CD14-positive monocyte (primary cell): ENCODE measurements around the gene SOWAHC. TPM values are rescaled to one million over a fixed set of nuclear protein-coding genes. Genes with fewer than 3 reads are reported as not detected.

ENCODE experiments used
- DNase-seq, 3 donors: peaks; one replicate each; pipeline ENCODE4 v3.0.0-alpha.2; 2011 to 2022
- H2AFZ ChIP-seq: 2 replicates; pipeline ENCODE4 v1.6.0; 2012; ENCODE audit warnings: mild to moderate bottlenecking, low read depth, low read length, inconsistent platforms; ENCODE audit not compliant: insufficient read depth, poor library complexity, severe bottlenecking
- H3K27ac ChIP-seq, 2 donors: 1 replicate in 1 of 2; 2 replicates in 1 of 2; pipeline ENCODE4 v1.5.1; 2012 to 2013; ENCODE audit warnings: low read length in 2 of 2, control low read depth in 1 of 2, inconsistent platforms in 1 of 2, low read depth in 1 of 2, mild to moderate bottlenecking in 1 of 2
- H3K27me3 ChIP-seq, 2 donors: one replicate each; pipeline versions ENCODE4 v1.6.0 to v1.6.1; 2011 to 2013; ENCODE audit warnings: low read length in 2 of 2; ENCODE audit not compliant: control insufficient read depth in 2 of 2, insufficient read depth in 2 of 2
- H3K36me3 ChIP-seq, 2 donors: replicated peaks in 1 of 2; 1 replicate in 1 of 2; 2 replicates in 1 of 2; pipeline versions ENCODE4 v1.5.1 to v1.6.1; 2012 to 2013; ENCODE audit warnings: low read length in 2 of 2, control low read depth in 1 of 2, inconsistent platforms in 1 of 2, mild to moderate bottlenecking in 1 of 2; ENCODE audit not compliant: insufficient read depth in 2 of 2, control insufficient read depth in 1 of 2
- H3K4me1 ChIP-seq, 2 donors: 1 replicate in 1 of 2; 2 replicates in 1 of 2; pipeline versions ENCODE4 v1.5.1 to v1.6.1; 2012 to 2013; ENCODE audit warnings: low read length in 2 of 2, control low read depth in 1 of 2, inconsistent platforms in 1 of 2, mild to moderate bottlenecking in 1 of 2, moderate library complexity in 1 of 2; ENCODE audit not compliant: insufficient read depth in 2 of 2, control insufficient read depth in 1 of 2
- H3K4me2 ChIP-seq: replicated peaks from 2 replicates; pipeline ENCODE3; 2012; ENCODE audit warnings: low read length, moderate library complexity, mild to moderate bottlenecking; ENCODE audit not compliant: poor library complexity, severe bottlenecking; ENCODE audit errors: extremely low read depth
- H3K4me3 ChIP-seq, 3 experiments: fragments of 200-600 bp in 1 of 3; sonication (generic) in 1 of 3; replicated peaks in 1 of 3; 1 replicate in 2 of 3; 2 replicates in 1 of 3; pipeline ENCODE4 v1.5.1; 2011 to 2013; ENCODE audit warnings: low read length in 3 of 3, mild to moderate bottlenecking in 3 of 3, control low read depth in 2 of 3, low read depth in 2 of 3, inconsistent platforms in 1 of 3, moderate library complexity in 1 of 3
- H3K79me2 ChIP-seq: 2 replicates; pipeline ENCODE4 v1.6.0; 2012; ENCODE audit warnings: mild to moderate bottlenecking, control low read depth, inconsistent platforms, low read length, moderate library complexity; ENCODE audit not compliant: insufficient read depth
- H3K9ac ChIP-seq: 2 replicates; pipeline ENCODE4 v1.6.0; 2017; ENCODE audit warnings: low read length, mild to moderate bottlenecking; ENCODE audit not compliant: insufficient read depth, poor library complexity, severe bottlenecking
- H3K9me3 ChIP-seq, 2 donors: replicated peaks in 1 of 2; 1 replicate in 1 of 2; 2 replicates in 1 of 2; pipeline versions ENCODE4 v1.5.1 to v1.6.1; 2012 to 2013; ENCODE audit warnings: low read length in 2 of 2, control low read depth in 1 of 2; ENCODE audit not compliant: control insufficient read depth in 1 of 2, insufficient read depth in 1 of 2
- H4K20me1 ChIP-seq: 2 replicates; pipeline ENCODE4 v1.6.0; 2012; ENCODE audit warnings: mild to moderate bottlenecking, low read length, control low read depth, moderate library complexity; ENCODE audit not compliant: insufficient read depth
- H3K27ac Mint-ChIP-seq, 7 donors: one replicate each; pipeline ENCODE4 v1.8.0; 2020; ENCODE audit warnings: mild to moderate bottlenecking in 7 of 7, mixed read lengths in 7 of 7, moderate library complexity in 6 of 7, inconsistent platforms in 2 of 7
- H3K27me3 Mint-ChIP-seq, 3 donors: one replicate each; pipeline ENCODE4 v1.8.0; 2021 to 2022; ENCODE audit warnings: low read depth in 3 of 3, mild to moderate bottlenecking in 3 of 3, mixed read lengths in 3 of 3, moderate library complexity in 3 of 3, inconsistent platforms in 1 of 3
- H3K36me3 Mint-ChIP-seq, 2 donors: one replicate each; pipeline ENCODE4 v1.8.0; 2020; ENCODE audit warnings: mixed read lengths in 2 of 2, inconsistent platforms in 1 of 2, mild to moderate bottlenecking in 1 of 2
- H3K4me1 Mint-ChIP-seq: one replicate; pipeline ENCODE4 v1.8.0; 2020; ENCODE audit warnings: mild to moderate bottlenecking, mixed read lengths
- H3K4me3 Mint-ChIP-seq, 2 donors: one replicate each; pipeline ENCODE4 v1.8.0; 2020; ENCODE audit warnings: mild to moderate bottlenecking in 2 of 2, mixed read lengths in 2 of 2, moderate library complexity in 1 of 2
- H3K9me3 Mint-ChIP-seq, 7 donors: one replicate each; pipeline ENCODE4 v1.8.0; 2020 to 2022; ENCODE audit warnings: mixed read lengths in 7 of 7, mild to moderate bottlenecking in 6 of 7, moderate library complexity in 6 of 7, inconsistent platforms in 2 of 7
- WGBS: methylation state at CpG from one replicate; pipeline ENCODE4 v1.1.5; 2013; ENCODE audit warnings: missing lambda C conversion rate; ENCODE audit not compliant: insufficient coverage; 5-methylcytosine and 5-hydroxymethylcytosine counted together
- intact Hi-C, 2 donors: fragments of 100-400 bp; cut with micrococcal nuclease; formaldehyde crosslinking; loops; one replicate each; pipeline versions ENCODE4 v1.15.0 to v1.15.1; 2023
- polyA plus RNA-seq, 3 donors: library from polyadenylated mRNA; depleted of rRNA in 1 of 3; unstranded in 2 of 3; stranded (reverse) in 1 of 3; fragments of 300-500 nt in 2 of 3; fragments of >200 nt in 1 of 3; fragmentation: Illumina TruSeq in 2 of 3; gene quantifications; 1 replicate in 2 of 3; 2 replicates in 1 of 3; pipeline ENCODE4 v1.2.3, GENCODE V29; 2012 to 2021
- TF ChIP-seq, protein P1 (sequence below): fragments of 200-600 bp; IDR thresholded peaks from one replicate; pipeline ENCODE4 v1.8.0; 2022; ENCODE audit warnings: antibody characterized with exemption, mild to moderate bottlenecking

The SOWAHC gene
- polyA plus RNA-seq, 3 donors = 1.1 to 3.4 (median 2.7) TPM

DNA sequence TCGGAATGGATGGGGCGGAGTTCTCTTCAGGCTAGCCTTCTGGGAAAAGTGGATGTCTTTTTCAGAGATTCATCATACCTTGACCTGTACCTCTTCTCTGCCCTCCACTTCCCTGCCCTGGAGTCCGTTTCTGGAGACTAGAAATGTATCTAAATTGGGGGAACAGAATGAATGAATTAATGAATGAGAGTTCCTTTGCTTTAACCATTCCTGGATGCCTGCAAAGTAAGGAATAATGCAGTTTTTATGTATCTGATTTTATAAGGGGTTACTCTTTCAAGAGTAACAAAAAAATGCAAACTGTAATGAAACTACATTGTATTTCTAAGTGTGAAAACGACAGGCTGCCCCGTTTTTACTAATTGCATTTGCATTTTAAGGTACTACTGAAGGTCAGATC lies 2.0 kb downstream of the SOWAHC start:
- peak overlapping the region; percentile 78 for H3K4me2 ChIP-seq
- H3K4me1 ChIP-seq = peaks cover 24 to 38% of the 10 kb centered on the region in 2 donors
- peaks cover 12 to 27% of the 10 kb centered on the region in 2 donors for H3K9me3 ChIP-seq
- no peak overlapping the region for H2AFZ ChIP-seq
- H3K36me3 ChIP-seq = no peaks in the 10 kb centered on the region
- H3K9ac ChIP-seq = no peak overlapping the region
- intact Hi-C loops = no loop called here
- no peak overlapping the region for H3K27ac Mint-ChIP-seq
- peaks cover 24% of the 10 kb centered on the region for H3K4me1 Mint-ChIP-seq
- peak overlapping the region in 1 of 3 experiments; percentile 78 for H3K4me3 ChIP-seq
- peak overlapping the region in 1 of 2 donors; percentile 87 for H3K4me3 Mint-ChIP-seq
- TF ChIP-seq, protein P1, sequence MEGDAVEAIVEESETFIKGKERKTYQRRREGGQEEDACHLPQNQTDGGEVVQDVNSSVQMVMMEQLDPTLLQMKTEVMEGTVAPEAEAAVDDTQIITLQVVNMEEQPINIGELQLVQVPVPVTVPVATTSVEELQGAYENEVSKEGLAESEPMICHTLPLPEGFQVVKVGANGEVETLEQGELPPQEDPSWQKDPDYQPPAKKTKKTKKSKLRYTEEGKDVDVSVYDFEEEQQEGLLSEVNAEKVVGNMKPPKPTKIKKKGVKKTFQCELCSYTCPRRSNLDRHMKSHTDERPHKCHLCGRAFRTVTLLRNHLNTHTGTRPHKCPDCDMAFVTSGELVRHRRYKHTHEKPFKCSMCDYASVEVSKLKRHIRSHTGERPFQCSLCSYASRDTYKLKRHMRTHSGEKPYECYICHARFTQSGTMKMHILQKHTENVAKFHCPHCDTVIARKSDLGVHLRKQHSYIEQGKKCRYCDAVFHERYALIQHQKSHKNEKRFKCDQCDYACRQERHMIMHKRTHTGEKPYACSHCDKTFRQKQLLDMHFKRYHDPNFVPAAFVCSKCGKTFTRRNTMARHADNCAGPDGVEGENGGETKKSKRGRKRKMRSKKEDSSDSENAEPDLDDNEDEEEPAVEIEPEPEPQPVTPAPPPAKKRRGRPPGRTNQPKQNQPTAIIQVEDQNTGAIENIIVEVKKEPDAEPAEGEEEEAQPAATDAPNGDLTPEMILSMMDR = no peak
- no peak for DNase-seq
- H3K79me2 ChIP-seq = no peaks in the 10 kb centered on the region
- H3K27ac ChIP-seq = no peak overlapping the region
- H3K36me3 Mint-ChIP-seq = peaks cover 9 to 11% of the 10 kb centered on the region in 2 donors
- H3K27me3 Mint-ChIP-seq = peaks cover 65 to 74% (median 71%) of the 10 kb centered on the region in 3 donors
- H3K27me3 ChIP-seq = peaks cover 67 to 83% of the 10 kb centered on the region in 2 donors
- no CpG with 5 or more reads among the region's 5 CpGs for WGBS
- H3K9me3 Mint-ChIP-seq = peaks cover 0 to 20% (median 11%) of the 10 kb centered on the region in 7 donors
- H4K20me1 ChIP-seq = peaks cover 21% of the 10 kb centered on the region

DNA sequence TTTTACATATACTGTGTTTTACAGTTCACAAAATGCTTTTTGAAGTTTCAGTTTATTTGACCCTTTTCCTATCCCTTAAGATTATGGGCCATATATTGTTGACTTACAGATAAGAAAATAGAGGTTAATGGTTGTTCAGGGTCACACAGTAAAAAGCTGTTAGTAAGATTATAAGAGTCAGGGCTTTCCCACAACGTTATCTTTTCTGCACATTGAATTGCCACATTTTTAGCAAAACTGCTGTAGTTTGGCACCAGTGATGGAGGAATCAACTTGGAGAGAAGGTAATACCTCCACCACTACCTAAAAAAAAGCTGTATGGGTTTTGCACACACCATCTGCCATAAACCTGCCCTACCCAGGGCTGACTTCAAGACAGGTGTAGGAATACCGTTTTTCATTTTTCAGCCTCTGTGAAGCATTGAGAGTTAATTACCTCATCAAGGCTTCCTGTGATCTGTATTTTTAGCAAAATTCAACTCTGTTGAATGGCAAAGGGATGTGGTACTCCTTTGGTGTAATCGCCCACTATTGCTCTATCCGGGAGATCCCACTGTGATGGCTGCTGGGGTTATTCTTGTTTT lies 5.0 kb downstream of the SOWAHC start:
- Mint-ChIP-seq H3K9me3 (peaks cover 0 to 13% (median 10%) of the 10 kb centered on the region in 7 donors), H3K27me3 (peaks cover 53 to 72% (median 68%) of the 10 kb centered on the region in 3 donors), H3K4me1 (peaks cover 14% of the 10 kb centered on the region), H3K4me3 (peak overlapping the region in 1 of 2 donors; percentile 35), H3K27ac (no peak overlapping the region), H3K36me3 (peaks cover 5 to 9% of the 10 kb centered on the region in 2 donors)
- peaks cover 11 to 12% of the 10 kb centered on the region in 2 donors for H3K9me3 ChIP-seq
- H3K27ac ChIP-seq = no peak overlapping the region
- no peaks in the 10 kb centered on the region for H3K36me3 ChIP-seq
- H3K4me3 ChIP-seq = no peak overlapping the region
- DNase-seq = no peak
- no peak overlapping the region for H3K9ac ChIP-seq
- H3K4me1 ChIP-seq = peaks cover 15 to 21% of the 10 kb centered on the region in 2 donors
- intact Hi-C loops = no loop called here
- no peak overlapping the region for H3K4me2 ChIP-seq
- no CpG with 5 or more reads among the region's 4 CpGs for WGBS
- H2AFZ ChIP-seq = no peak overlapping the region
- H4K20me1 ChIP-seq = peaks cover 9% of the 10 kb centered on the region
- H3K79me2 ChIP-seq = no peaks in the 10 kb centered on the region
- TF ChIP-seq, protein P1 = no peak
- H3K27me3 ChIP-seq = peaks cover 56 to 84% of the 10 kb centered on the region in 2 donors
